ENCODE data around the gene BMP7.

The BMP7 gene

GRCh38 chr20:57262301-57262700 is 4.1 kb downstream of the BMP7 start:
- H3K4me3 ChIP-seq (ENCODE audit: low read length): no peak overlapping the region
- no peak for DNase-seq (ENCODE audit: low read depth)
- no peak for TF ChIP-seq CTCF (IDR thresholded peaks at IDR 0.05; ENCODE audit: insufficient read depth, low read depth, low read length, missing control alignments)

- no peak for DNase-seq (ENCODE audit: low read depth)
- H3K4me3 ChIP-seq (ENCODE audit: low read length): no peak overlapping the region
- no peak for TF ChIP-seq CTCF (IDR thresholded peaks at IDR 0.05; ENCODE audit: insufficient read depth, low read depth, low read length, missing control alignments)
Measured at GRCh38 chr20:57261457-57262251, 4.8 kb downstream of the BMP7 start.

GRCh38 chr20:57260934-57261333 is 5.5 kb downstream of the BMP7 start:
- no peak for DNase-seq (ENCODE audit: low read depth)
- no peak overlapping the region for H3K4me3 ChIP-seq (ENCODE audit: low read length)
- no peak for TF ChIP-seq CTCF (IDR thresholded peaks at IDR 0.05; ENCODE audit: insufficient read depth, low read depth, low read length, missing control alignments)

- H3K4me3 ChIP-seq (ENCODE audit: low read length): no peak overlapping the region
- DNase-seq (ENCODE audit: low read depth): no peak
- TF ChIP-seq CTCF (IDR thresholded peaks at IDR 0.05; ENCODE audit: insufficient read depth, low read depth, low read length, missing control alignments): no peak
Measured at GRCh38 chr20:57259938-57260921, 6.2 kb downstream of the BMP7 start.

GRCh38 chr20:57259121-57259937 is 7.1 kb downstream of the BMP7 start:
- TF ChIP-seq CTCF (IDR thresholded peaks at IDR 0.05; ENCODE audit: insufficient read depth, low read depth, low read length, missing control alignments): no peak
- no peak overlapping the region for H3K4me3 ChIP-seq (ENCODE audit: low read length)

GRCh38 chr20:57257701-57258453 is 8.6 kb downstream of the BMP7 start:
- no peak for TF ChIP-seq CTCF (IDR thresholded peaks at IDR 0.05; ENCODE audit: insufficient read depth, low read depth, low read length, missing control alignments)
- no peak overlapping the region for H3K4me3 ChIP-seq (ENCODE audit: low read length)
- DNase-seq (ENCODE audit: low read depth): no peak

More at GRCh38 chr20:57259121-57259937, 7.1 kb downstream of the BMP7 start:
- DNase-seq (ENCODE audit: low read depth): no peak
